Left renal pelvis (tissue), 4 donors: ENCODE results near the gene GSTA4. TPM values are rescaled to one million over a fixed set of nuclear protein-coding genes. Genes with fewer than 3 reads are reported as not detected.
"Not testable (repeated sequence)": the region's sequence is repeated elsewhere in the genome, so short reads cannot be mapped to it uniquely, and the experiment has no call there.

Experiments used
- DNase-seq, 4 donors: peaks; one replicate each; pipeline ENCODE4 v3.0.0-alpha.2; 2013; ENCODE audit warnings: low read depth in 4 of 4, low spot score in 3 of 4
- polyA plus RNA-seq, 4 donors: library from polyadenylated mRNA; unstranded; fragments of 120-200 nt; gene quantifications; one replicate each; pipeline ENCODE4 v1.2.1, GENCODE V29; 2013; ENCODE audit not compliant: insufficient read length in 4 of 4

Gene GSTA4
- polyA plus RNA-seq, 4 donors, result 86.6 to 133 (median 105) TPM

- no peak for DNase-seq
These were observed 19.7 kb upstream of the GSTA4 start for GRCh38 chr6:53014744-53015143.

- DNase-seq, result no peak
These were observed 19.0 kb upstream of the GSTA4 start for GRCh38 chr6:53014063-53014462.

GRCh38 chr6:53011979-53012378 is 16.9 kb upstream of the GSTA4 start:
- DNase-seq, result no peak

- DNase-seq, result no peak
These were observed 15.4 kb upstream of the GSTA4 start for GRCh38 chr6:53010504-53010903.

- DNase-seq, result no peak
These were observed 14.4 kb upstream of the GSTA4 start for GRCh38 chr6:53009511-53009910.

- no peak for DNase-seq
These were observed 14.0 kb upstream of the GSTA4 start for GRCh38 chr6:53009056-53009455.

- DNase-seq, result not testable (repeated sequence)
These were observed 13.2 kb upstream of the GSTA4 start for GRCh38 chr6:53008192-53008687.

GRCh38 chr6:53005663-53006250 is 10.7 kb upstream of the GSTA4 start:
- no peak for DNase-seq

GRCh38 chr6:52999456-52999855 is 4.4 kb upstream of the GSTA4 start:
- no peak for DNase-seq

- DNase-seq, result no peak
These were observed 3.5 kb upstream of the GSTA4 start for GRCh38 chr6:52998603-52999002.

- DNase-seq, result peak in 2 of 4 donors; percentile 29 to 47
These were observed 995 bp upstream of the GSTA4 start for GRCh38 chr6:52995913-52996645.

- no peak for DNase-seq
These were observed 320 bp downstream of the GSTA4 start for GRCh38 chr6:52994839-52995088.

GRCh38 chr6:52994031-52994838 is 849 bp downstream of the GSTA4 start:
- peak in 3 of 4 donors; percentile 30 to 55 (median 50) for DNase-seq

- DNase-seq, result no peak
These were observed 1.8 kb downstream of the GSTA4 start for GRCh38 chr6:52992980-52993920.

GRCh38 chr6:52990342-52990741 is 4.7 kb downstream of the GSTA4 start:
- DNase-seq, result no peak

- no peak for DNase-seq
These were observed 9.9 kb downstream of the GSTA4 start for GRCh38 chr6:52985228-52985627.

- no peak for DNase-seq
These were observed 10.8 kb downstream of the GSTA4 start for GRCh38 chr6:52984247-52984646.

- DNase-seq, result no peak
These were observed 11.8 kb downstream of the GSTA4 start for GRCh38 chr6:52983159-52983848.

- DNase-seq, result no peak
These were observed 12.4 kb downstream of the GSTA4 start for GRCh38 chr6:52982680-52983079.
